Stimulated activated CD4-positive, alpha-beta T cell treated with anti-CD3 and anti-CD28 coated beads, Interleukin-4, amount 100 ng/mL, for 24 hours (primary cell): ENCODE results near the gene ITSN1.
"Not testable (repeated sequence)": the region's sequence is repeated elsewhere in the genome, so short reads cannot be mapped to it uniquely, and the experiment has no call there.

Experiments
- DNase-seq: peaks from one replicate; pipeline ENCODE4 v3.0.0-alpha.2; 2020

The ITSN1 gene

DNA sequence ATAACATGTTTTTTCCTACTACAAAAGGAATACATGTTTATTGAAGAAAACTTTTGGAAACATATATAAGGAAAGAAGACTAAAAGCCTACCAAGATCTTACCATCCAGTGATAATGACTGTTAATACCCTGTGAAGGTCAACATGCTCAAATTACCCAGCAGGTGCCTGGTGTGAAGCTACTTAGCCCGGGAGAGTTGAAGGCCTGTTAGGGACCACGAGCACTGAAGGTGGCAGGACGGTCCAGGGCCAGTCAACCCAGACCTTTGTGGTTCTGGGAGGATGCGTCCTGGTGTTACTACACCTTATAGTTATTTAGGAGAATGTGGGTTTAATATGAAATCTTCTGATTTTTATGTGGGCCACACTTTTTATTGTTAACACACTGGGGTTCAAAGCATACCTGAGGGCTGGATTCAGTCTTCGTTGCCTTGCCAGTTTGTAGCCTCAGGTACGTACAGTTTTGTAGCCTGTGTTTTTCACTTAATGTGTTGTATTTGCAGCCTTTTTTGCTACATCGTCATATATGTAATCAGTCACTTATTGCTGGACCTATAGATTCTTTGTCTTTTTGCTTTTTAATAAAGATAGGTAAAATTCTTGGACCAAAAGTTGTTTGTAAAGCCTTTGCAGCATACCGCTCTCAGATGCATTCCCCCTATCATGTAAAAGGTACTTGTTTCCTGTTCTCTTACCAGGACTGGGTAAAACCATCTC lies 9.8 kb downstream of the ITSN1 start:
- DNase-seq, result no peak

DNA sequence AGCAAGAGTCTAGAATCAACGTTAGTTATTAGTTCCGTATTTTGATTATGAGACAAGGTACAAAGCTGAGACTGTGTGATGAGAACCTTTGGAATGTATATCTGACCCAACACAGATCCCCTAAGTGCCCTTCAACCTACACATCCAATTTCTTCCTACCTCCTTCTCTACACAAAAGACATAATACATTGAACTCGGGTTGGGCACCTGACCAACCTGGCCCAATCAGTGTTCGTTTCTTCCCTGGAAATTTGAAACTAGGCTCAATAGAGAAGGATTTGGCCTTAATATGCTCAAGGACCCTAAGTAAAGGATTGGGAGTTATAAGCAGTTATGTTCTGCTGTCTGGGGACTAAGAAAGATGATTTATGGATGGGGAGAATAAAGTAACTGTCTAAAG lies 12.1 kb downstream of the ITSN1 start:
- no peak for DNase-seq

DNA sequence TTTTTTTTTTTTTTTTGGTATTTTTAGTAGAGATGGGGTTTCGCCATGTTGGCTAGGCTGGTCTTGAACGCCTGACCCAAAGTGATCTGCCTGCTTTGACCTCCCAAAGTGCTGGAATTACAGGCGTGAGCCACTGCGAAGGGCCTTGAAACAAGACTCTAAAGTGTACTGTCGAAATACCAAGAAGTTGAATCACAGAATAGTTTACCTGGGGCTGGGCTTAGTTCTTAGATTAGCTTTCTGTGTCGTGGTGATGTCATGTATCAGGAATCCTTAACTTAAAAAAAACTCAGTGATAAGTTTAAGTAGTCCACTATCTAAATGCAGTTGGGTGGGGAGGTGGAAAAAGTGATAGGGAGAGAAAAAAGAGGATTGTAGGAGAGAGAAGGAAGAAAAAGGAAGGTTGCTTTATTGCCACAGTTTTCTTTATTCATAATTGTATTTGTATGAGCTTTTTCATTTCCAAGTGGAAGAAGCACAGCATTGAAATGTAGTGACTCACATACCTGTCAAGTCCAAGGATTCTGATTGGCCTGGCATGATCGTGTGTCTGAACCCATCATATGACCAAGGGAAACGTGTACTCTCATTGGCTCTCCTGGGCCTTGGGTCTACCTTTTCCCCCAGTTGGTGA lies 13.4 kb downstream of the ITSN1 start:
- no peak for DNase-seq

GRCh38 chr21:33657124-33657820 lies 15.0 kb downstream of the ITSN1 start:
- no peak for DNase-seq

DNA sequence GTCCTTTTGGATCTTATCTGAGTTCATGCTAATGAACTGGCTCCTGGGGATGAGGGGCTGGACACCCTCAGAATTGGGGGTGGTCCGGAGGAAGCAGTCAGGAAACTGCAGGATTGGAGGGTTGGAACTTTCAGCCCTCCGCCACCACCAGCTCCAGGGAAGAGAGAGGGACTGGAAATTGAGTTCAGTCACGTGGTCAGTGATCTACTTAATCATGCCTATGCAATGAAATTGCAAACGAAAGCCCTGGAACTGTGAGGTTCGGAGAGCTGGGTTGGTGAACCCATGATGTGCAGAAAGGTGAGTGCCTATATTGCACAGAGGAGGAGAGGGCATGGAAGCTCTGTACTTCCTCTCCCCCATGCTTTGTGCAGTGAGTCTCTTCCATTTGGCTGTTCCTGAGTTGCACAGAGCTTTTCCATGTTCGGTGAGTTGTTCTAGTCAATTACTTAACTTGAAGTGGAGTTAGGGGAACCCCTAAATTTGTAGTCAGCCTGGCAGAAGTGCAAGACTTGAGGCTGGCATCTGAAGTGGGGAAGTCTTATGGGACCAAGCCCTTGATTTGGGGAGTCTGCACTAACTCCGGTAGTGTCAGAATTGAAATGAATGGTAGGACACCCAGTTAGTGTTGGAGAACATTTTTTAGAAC lies 16.7 kb downstream of the ITSN1 start:
- DNase-seq, result no peak

DNA sequence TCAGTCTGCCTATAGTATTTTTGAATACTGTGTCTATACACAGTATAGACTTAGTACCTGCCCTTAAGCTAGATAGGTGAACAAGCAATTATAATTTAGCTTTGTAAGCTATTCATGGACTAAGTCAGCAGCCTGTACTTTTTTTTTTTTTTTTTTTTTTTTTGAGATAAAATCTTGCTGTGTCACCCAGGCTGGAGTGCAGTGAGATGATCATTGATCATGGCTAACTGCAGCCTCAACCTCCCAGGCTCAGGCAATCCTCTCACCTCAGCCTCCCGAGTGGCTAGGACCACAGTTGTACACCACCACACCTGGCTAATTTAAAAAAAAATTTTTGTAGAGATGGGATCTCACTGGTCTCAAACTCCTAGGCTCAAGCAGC lies 17.3 kb downstream of the ITSN1 start:
- no peak for DNase-seq

GRCh38 chr21:33660406-33660805 lies 18.1 kb downstream of the ITSN1 start:
- no peak for DNase-seq

- DNase-seq, result no peak
These were observed 18.8 kb downstream of the ITSN1 start for GRCh38 chr21:33661146-33661545.

DNA sequence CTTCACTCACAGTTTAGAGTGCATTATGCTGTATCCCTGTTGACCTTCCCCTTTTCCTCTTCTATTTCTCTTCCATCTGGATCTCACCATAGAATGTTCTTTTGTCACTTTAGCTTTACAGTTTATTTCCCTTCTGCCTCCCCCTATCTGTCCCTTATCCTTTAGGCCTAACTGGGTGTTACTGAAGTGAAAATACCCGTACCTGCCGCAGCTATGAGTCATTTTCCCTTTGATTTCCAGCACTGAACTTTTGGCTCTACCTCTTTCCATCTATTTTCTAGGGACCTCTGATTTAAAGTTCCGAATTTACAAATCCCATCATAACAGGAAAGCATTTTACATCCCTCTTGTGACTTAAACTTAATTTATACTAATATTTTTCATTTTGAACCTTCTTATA lies 19.7 kb downstream of the ITSN1 start:
- DNase-seq, result no peak

GRCh38 chr21:33663241-33663640 lies 20.9 kb downstream of the ITSN1 start:
- no peak for DNase-seq

- no peak for DNase-seq
These were observed 21.8 kb downstream of the ITSN1 start for GRCh38 chr21:33664135-33664534.

DNA sequence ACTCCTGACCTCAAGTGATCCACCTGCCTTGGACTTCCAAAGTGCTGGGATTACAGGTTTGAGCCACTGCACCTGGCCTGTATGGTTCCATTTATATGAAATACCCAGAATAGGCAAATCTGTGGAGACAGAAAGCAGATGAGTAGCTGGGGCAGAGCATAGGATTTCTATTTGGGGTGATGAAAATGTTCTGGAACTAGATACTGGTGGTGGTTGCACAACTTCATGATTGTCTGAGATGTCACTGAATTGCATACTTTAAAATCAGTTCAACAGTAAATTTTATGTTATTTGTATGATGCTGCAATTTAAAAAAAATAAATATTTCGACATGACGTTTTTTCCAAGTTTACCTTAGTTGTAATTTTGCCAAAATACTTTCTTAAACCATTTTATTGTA lies 23.9 kb downstream of the ITSN1 start:
- no peak for DNase-seq

- no peak for DNase-seq
These were observed 25.3 kb downstream of the ITSN1 start for GRCh38 chr21:33667636-33668035.

DNA sequence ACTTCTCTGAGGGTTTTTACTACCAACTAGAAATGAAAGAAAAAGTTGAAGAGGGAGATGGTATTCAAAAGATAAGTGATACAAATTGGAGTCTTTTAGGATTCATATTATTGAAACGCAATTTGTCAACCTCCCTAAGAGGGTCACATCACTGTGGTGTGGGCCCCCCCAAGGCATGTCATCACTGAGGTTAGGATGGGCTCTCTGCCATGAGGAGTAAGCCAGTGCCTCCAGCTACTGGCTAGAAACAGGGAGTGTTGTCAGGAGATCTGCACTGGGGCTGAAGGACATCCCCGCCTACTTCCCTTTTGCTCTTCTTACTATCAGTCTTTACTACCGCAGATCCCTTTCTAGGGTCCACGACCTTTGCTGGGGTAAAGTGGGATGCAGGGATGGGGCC lies 25.9 kb downstream of the ITSN1 start:
- DNase-seq, result no peak

GRCh38 chr21:33668620-33669019 lies 26.3 kb downstream of the ITSN1 start:
- no peak for DNase-seq

- no peak for DNase-seq
These were observed 28.0 kb downstream of the ITSN1 start for GRCh38 chr21:33670076-33670978.

GRCh38 chr21:33673473-33673872 lies 31.2 kb downstream of the ITSN1 start:
- no peak for DNase-seq

GRCh38 chr21:33674226-33674625 lies 31.9 kb downstream of the ITSN1 start:
- DNase-seq, result no peak

DNA sequence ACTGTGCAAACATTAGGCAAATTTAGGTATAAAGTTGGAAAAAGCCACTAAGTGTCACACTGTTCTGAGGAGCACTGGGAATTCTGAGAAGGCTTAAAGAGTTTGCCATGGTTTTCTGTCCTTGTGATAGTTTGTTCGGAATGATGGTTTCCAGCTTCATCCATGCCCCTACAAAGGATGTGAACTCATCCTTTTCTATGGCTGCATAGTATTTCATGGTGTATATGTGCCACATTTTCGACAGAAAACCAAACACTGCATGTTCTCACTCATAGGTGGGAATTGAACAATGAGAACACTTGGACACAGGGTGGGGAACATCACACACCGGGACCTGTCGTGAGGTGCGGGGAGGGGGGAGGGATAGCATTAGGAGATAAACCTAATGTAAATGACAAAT lies 34.4 kb downstream of the ITSN1 start:
- not testable (repeated sequence) for DNase-seq

- DNase-seq, result no peak
These were observed 35.1 kb downstream of the ITSN1 start for GRCh38 chr21:33677450-33677849.

DNA sequence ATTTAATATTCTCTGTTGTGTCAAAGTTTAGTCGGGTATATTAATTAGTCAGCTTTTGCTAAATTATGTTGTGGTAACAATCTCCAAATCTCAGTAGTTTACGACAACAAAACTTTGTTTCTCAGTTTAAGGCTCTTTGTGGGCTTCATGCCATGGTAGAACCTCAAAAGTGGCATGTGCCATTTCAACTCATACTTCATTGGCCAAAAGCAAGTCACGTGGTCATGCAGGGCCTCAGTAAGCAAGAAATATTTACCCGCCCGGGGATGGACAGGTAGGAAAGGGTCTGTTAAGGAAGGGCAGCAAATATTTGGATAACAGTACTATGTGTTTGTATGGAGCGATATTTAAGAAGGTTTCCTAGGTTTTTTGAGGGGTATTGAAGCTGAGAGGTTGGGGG lies 38.6 kb downstream of the ITSN1 start:
- DNase-seq, result no peak

DNA sequence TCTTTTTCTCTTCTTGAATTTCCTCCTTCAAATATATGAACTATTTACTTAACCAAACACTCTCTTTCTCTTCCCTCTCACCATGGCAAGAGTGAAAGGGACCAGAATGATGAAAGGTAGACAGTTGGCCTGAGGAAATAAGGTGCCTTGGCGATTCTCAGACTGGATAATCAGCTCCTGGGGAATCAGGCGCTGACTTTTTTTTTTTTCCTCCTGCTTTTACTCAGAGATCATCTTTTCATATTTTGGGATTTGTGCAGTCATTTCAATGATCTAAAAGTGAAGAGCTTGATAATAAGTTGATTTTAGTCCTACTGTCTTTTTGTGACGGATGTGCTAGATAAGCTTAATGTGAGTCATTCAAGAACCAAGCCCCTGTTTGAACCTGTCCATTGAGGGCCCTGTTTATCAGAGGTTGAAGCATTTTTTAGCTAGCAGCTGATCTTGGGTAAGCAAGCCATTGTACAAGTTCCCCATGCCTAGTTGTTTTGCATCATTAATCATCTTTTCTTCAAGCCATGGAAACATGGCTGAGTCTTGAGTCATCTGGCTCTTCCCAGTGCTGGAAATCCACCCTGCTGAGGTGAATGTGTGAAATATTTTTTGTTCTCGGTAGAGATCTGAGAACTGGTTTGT lies 40.8 kb downstream of the ITSN1 start:
- DNase-seq, result no peak
